GM12873 (cell line): ENCODE results near the gene TMEM273.

Experiments used
- CTCF ChIP-seq: IDR thresholded peaks from 2 replicates; pipeline ENCODE4 v1.5.1; 2012; ENCODE audit warnings: low read depth, mild to moderate bottlenecking, moderate library complexity, low read length, control low read depth; ENCODE audit not compliant: insufficient read depth; ENCODE audit errors: missing control alignments

TMEM273 gene

GRCh38 chr10:49218480-49218879 lies 30.3 kb upstream of the TMEM273 start:
- TF ChIP-seq CTCF = no peak

DNA sequence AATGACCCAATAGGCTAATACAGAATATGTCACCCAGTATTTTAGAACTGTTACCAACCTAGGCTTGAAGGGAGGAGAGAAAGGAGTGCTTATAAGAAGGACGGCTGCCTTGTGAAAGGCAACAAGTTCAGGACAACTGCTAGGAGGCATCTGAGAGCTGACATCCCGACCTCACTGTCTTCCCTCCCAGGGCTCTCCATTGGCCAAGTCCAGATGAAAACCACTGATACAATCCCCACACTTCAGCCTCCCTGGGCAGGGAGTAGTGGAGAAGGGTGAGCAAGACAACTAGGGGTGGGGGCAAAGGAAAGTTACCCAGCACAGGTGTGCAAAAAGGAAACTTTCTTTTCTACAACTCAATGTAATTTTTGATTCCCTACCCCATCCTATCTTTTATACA lies 29.5 kb upstream of the TMEM273 start:
- no peak for TF ChIP-seq CTCF

DNA sequence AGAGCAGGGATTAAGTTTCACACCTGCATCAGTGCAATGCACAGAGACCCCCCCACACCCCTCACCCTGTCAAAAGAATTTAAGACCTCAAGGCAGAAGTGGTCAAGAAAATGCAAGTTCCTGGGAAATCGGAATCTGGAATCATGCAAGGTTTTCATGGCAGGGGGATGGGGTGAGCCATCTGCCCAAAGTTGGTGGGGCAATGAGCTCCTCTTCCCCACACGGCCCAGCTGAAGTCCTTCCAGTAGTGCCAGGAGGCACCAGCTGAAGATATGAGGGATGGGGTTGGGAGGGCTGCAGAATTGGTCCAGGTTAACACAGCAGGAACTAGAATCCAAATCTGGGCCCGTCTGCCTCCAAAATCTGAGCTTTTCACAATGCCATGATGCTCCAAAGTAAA lies 25.0 kb upstream of the TMEM273 start:
- TF ChIP-seq CTCF = no peak

- no peak for TF ChIP-seq CTCF
Measured at GRCh38 chr10:49212783-49213182, 24.6 kb upstream of the TMEM273 start.

DNA sequence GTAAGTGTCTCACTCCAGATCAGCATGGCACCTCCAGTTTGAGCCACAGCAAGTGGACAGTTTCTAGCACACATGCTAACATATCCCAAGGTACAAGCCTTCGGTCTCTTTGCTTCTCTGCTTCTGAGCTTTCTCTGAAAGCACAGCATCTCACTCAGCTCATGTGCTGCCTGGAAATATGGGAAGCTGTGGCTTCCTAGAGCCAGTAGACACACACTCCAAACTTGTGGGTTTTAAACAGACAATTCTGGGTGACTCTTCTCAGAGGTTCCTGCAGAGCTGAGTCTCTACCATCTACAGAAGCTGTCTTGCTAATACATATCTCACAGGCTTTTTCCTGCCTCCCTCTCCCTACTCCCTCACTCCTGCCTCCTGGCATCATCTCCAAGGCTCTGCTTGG lies 23.9 kb upstream of the TMEM273 start:
- no peak for TF ChIP-seq CTCF

GRCh38 chr10:49208996-49209395 lies 20.8 kb upstream of the TMEM273 start:
- TF ChIP-seq CTCF = no peak

DNA sequence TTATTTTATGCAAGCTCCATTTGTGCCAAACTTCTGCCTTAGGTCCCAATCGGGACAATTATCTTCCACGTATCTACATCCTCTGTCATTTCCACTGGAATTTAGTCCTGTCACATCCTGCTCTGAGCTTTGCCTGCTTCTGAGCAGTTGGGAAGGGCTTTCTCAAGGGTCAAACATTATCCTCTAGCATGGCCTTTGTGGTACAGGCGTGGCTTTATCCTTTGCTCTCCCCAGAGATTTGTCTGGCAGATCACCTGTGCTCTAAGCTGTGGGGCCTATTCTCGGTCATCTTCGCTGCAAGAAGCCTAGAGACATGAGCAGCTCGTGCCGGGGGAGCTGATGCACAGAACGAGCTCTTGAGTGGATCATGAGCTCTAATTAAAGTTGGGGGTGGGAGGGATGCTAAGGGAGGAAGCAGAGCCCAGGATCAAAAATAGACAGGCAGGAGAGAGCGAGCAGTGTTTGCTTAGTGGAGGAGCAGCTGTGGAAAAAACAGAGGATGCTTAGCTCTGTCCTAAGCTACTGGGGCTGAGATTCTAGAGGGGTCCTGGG lies 19.8 kb upstream of the TMEM273 start:
- no peak for TF ChIP-seq CTCF
